LoVo (cell line): ENCODE measurements around the gene AANAT.

Experiments
- DNase-seq: peaks from one replicate; pipeline ENCODE4 v3.0.0-alpha.2; 2016; ENCODE audit warnings: low spot score

AANAT gene

DNA sequence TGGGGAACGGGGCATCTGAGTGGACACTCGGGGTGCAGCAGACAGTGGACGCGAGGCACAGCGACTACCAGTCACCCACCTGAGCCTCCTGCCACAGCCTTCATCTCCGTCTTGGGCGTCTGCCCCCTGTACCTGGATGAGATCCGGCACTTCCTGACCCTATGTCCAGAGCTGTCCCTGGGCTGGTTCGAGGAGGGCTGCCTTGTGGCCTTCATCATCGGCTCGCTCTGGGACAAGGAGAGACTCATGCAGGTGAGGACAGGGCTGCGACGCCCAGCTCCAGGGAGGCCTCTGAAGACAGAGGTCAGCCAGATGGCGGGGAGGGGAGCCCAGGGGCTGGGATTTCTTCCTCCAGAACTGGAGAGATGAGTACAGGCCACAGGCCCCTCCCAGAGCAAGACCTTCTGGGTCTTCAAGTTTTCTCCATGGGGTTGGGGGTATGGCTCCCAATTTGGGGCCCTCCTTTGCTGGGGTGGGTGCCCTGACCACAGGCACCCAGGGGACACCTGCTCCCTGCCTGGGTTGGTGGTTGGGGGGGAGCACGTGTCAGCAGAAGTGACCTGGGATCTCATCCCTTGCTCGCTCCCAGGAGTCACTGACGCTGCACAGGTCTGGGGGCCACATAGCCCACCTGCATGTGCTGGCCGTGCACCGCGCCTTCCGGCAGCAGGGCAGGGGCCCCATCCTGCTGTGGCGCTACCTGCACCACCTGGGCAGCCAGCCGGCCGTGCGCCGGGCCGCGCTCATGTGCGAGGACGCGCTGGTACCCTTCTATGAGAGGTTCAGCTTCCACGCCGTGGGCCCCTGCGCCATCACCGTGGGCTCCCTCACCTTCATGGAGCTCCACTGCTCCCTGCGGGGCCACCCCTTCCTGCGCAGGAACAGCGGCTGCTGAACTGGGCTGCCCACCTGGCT lies 1.9 kb downstream of the AANAT start:
- no peak for DNase-seq

DNA sequence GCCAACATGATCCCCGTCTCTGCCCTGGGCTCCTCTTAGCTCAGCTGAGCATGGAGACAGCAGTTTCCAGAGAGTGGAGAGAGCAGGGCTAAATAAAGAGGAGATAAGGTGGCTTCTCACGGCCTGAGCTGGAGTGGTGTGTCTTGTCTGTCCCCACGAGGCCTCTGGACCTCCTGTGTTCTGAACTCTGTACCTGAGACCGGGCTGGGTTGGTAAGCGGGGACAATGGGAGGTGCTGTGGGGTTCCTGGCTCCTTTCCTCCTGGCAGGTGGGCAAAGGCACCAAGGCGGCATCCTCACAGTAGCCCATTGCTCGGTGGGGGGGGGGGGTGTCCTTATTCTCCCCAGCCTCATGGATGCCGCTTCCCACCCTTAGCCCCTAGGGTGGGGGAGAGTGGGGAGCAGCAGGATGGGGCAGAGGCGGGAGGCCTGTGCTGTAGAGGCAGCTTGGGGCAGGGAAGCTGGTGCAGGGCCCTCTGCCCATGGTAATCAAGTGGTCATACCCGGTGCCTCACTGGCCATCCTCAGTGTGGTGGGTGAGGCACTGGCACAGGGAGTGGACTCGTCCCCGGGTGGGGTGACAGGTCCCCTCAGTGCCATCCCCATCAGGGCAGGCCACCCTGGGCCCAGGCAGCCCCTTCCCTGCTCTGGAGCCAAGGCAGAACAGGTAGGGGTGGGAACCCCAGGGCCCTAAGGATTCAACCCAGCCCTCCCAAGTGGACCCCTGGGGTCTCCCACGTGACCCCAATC lies 2.8 kb downstream of the AANAT start:
- DNase-seq, result no peak

DNA sequence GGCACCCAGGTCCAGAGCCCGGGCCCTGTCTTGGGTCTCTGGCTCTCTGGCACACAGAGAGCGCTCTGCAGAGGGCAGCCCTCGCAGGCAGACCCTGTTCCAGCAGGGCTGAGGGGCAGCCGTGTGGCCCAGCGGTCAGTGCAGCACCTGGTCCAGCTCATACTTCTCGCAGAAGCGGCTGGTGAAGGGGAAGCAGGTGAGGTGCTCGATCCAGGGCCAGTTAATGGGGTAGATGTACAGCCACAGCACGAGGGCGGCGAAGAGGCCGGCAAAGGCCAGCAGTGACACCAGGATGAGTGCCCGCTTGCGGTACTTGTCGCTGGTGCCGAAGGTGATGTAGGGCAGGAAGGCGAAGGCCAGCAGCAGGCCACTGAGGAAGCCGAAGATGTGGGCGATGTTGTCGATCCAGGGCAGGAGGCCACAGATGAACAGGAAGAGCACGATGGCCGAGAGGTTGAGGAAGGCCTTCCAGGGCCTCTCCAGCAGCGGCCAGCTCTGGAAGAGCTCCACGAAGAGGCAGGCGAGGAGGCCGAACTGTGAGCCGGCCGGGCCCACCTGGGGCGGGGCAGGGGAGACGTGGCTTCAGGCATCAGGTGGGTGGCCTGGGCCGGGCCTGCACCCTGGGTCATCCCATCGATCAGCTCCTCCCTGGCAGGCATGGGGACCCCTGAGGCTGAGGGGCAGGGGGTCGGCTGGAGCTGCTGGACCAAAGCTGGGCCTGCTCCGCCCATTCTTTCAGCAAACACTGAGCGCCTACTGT lies 4.3 kb downstream of the AANAT start:
- DNase-seq, result no peak

DNA sequence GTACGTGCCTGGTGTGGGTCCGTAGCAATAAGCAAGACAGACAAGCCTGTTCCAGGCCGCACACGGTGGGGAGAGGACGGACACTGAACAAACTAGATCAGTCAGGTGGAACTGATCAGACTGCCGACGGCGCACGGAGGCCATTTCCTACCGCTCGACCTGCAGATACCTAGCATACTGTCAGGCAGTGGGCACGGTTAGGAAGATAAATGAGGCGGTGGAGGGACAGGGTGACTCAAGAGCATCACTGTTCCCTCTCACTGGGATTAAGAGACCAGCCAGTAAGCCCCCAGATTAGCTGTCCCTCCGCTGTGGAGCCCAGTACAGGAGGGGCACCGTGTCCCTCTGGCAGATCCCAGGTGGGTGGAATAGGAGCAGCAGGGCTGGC lies 4.8 kb downstream of the AANAT start:
- DNase-seq, result no peak

DNA sequence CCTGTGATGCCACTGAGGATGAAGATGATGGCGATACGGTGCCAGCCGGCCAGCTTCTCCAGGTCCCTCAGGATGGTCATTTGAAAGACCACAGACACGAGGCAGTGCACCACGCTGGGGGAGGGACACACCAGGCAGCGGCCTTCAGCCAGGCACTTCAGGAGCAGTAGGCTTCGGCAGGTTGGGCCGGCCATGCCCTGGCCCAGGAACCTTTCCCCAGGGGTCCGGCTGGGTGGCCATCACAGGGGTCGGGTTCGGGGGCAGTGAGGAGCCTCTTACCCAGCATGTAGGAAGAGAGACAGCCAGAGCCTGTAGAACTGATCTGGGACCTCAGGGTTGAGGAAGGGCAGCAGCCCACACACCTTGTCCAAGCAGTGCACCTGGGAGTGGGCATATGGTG lies 5.3 kb downstream of the AANAT start:
- no peak for DNase-seq

DNA sequence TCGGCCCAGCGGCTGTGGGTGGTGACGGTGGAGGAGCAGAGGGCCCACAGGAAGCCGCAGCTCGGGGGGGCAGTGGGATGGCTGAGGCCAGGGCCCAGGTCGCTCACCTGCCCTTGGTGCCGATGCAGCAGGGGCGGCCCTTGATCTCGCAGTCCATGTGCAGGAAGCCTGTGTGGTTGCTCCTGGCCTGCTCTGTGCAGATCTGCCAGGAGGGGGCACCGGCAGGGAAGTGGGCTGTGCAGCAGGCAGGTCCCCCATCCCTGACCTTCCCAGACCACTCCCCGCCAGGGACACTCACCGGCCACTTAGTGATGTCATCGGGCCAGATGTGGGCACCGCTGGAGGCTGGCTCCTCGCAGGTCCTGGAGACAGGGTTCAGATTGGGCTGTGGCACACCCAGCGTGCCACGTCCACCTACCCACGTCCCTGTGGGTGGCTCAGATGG lies 6.2 kb downstream of the AANAT start:
- no peak for DNase-seq

DNA sequence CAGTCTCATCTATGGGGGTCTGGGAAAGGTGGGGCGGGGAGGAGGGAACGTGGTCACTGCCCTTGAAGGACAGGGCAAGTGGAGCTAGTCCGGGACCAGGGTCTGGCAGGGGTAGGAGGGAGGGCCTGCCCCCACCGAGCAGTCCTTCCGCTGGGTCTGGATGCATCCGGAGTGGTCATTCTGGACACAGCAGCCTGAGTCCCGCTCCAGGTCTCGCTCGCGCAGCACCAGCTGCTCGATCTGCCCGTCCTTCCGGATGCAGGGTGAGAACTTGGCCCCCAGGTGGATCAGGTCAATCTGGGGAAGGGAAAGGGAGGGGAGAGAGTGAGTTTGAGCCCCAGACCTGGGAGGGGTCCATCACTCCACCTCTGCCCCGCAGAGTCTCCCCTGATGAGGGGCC lies 6.8 kb downstream of the AANAT start:
- no peak for DNase-seq

DNA sequence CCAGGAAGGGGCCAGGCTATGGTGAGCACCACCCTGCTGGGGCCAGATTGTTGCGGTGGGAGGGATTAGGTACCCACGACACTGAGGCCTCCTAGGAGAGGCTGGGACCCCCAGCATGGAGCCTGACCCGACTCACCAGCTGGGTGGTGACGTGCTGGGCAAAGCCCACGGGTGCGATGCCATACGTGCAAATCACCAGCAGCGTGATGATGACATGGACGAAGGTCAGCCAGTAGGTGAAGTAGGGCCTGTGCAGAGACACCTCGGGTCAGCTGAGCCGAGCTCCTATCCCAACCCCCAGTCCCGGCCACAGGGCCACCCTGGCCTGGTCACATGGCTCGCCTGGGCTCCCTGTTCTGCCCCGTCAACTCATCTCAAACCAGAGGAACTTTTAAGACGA lies 7.5 kb downstream of the AANAT start:
- no peak for DNase-seq

DNA sequence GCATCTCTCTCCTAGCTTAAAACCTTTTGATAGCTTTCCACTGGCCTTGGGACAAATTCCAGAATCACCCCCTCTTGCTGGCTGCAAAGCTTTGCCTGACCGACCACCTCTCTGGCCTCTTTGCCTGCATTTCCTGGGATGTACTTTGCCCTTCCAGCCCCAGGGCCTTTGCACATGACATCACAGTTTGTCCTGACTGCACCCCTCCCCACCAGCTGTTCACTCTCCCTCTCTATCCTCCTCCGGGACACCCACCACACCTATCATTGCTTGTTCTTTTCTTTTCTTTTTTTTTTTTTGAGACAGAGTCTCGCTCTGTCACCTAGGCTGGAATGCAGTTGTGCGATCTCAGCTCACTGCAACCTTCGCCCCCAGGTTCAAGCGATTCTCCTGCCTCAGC lies 7.9 kb downstream of the AANAT start:
- DNase-seq, result no peak

DNA sequence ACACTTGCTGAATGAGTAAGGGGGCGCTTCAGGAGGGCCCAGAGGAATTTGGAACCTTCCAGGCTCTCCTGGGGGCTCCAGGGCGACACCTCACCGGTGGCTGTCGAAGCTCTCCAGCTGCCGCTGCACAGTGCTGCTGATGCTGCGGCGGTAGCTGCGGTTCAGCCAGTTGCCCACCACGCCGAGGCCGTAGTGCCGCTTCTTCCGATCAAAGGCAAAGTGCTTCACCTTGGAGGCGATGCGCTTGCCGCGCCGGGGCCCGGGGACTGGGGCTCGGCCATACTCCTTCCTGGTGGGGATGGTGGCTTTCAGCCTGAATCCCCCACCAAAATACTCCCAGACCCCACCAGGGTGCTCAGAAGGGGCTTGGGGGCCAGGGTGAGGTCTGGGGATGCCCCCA lies 9.3 kb downstream of the AANAT start:
- no peak for DNase-seq

DNA sequence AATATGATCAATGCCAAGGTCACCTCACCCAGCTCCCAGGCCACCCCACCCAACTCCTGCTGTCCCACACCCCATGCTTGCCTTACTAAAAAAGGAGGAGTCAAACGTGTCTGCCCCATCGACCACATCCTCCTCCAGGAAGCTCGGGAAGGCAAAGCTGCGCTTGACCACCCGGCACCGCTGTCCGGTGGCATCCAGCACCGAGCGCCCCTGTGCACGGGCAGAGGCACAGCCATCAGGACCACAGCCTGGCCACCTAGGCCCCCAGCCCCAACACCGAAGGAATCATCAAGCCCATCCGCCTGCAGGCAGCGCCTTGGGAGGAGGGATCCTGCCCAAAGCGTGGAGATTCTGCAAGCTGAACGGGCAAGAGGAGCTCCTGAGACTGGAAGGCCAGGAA lies 10.2 kb downstream of the AANAT start:
- DNase-seq, result no peak

DNA sequence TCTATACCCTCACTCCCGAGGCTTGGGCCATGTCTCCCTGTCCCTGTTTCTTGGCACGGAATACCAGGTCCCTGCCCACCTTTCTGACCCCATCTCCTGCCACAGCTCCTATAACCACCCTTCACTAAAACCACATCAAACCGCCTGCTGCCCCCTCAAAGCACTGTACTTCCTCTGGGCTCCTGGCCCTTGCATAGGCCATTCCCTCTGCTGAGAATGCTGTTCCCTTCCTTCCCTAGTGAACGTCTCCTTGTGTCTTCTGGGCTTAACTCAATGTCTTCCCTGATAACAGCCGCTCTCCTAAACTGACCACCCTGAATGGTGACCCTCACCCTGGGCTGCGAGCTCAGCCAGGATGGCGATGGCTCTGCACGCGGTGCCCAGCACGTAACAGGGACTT lies 10.7 kb downstream of the AANAT start:
- DNase-seq, result no peak

DNA sequence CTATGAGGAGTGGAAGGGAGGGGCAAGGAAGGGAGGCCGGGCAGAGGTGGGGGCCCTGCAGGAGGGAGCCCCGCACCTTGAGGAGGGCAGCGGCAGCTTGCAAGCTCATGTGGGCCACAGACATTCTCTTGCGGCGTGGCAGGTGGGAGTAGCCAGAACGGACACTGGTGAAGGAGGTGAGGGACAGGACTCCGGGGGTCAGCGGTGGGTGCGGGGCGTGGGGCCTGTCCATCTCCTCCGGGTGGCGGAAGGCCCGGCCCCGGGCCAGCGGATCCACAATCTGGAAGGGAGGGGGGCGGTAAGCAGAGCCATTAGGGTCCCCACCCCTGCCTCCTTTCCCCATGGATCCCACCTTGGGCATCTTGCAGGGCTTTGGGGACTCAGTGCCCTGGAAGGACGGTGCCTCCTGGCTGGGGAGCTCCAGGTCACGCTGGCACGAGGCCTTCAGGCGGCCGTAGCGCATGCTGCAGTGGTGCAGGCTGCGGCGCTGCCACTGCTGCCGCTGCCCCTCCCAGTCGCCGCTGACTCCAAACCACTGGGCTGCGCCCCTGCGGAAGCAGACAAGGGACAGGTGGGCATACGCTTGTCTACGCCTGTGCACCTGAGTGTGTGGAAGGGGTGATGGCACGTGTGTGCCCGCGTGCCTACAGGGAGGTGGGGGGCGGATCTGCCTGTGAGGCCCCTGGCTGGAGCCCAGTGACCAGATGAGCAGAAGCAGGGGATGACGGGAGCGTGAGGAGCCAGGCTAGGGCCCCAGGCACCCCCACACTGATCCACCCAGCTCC lies 11.5 kb downstream of the AANAT start:
- DNase-seq, result no peak

DNA sequence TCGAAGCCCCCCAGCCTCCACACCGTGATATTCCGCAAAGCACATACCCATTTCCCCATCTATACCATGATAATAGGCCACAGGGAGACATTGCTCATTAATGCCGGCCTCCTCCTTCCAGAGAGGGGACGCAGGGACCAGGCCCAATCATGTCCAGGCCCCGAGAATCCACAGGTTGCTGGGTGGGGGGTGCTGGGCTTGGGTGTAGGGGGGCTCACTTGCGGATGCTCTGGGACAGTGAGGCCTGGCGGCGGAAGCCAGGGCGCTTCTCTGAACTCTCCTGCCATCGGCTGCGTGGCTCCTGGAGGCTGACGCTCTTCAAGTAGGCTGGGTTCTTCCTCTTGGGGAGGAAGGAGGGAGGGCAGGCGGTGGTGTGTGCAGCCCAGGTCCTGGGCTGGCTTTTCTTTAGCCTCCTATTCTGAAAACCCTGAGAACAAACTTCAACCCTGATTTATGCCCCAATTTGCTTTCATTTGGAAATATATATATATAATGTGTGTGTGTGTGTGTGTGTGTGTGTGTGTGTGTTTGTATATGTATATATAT lies 12.2 kb downstream of the AANAT start:
- DNase-seq, result no peak

DNA sequence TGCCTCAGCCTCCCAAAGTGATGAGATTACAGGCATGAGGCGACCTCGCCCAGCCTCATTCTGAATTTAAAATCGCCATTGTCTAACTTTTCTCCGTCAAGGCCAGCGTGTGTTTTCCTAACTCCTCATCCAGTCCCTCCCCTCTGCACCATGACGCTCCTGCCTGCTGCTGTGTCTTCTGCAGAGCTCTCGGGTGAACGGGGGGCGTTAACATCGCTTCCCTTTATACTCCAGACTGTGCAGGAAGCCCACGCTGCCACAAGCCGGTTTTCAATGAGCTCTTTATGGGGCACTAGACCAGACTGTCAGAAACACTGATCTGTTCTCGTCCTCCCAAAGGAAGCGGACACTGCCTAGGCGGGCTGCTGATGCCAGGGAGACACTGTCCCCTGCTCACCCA lies 13.2 kb downstream of the AANAT start:
- DNase-seq, result no peak

DNA sequence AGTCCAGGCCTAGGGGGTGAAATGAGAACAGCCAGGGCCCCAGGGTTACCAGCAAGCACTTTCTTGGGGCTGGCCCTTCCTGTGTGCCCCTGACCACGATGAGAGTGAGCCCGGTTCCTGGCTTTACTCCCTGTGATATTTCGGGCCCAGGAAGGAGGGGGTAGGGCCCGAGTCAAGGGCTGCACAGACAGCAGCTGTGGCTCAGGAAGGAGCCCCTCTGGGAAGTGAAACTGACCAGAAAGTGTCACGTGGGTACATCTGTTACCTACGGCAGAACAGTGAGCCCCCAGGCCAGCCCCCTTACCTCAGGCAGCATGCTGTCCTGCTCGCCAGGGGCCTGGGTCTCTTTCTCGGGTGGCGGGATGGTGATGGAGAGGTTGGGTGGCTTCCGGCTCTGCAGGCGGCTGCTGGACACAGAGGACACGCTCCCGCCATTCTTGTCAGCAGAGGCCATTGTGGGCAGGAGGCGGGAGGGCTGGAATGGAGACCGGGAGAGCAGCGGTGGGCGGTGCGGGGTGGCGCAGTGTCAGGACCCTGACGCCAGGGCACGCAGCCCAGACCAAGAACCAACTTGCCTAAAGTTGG lies 13.8 kb downstream of the AANAT start:
- no peak for DNase-seq

DNA sequence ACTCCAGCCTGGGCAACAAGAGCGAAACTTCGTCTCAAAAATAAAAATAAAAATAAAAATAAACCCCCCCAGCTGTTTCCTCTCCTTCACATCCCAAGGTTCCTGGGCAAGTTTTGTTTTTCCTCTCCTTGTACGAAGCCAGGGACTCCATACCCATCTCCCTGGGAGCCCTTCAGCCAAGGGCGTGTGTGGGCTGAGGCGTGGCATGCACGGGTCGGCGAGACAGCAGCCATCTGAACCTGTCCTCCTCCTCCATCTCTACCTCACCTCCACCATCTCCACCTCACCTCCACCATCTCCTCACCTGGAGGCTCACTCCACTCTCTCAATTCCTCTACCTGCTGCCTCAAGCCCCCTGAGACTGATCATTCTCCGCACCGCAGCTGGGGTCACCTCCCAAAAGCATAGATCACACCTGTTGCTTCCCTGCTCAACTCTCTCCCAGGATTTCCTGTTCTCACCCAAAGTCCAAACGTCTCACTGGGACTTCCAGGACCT lies 16.9 kb downstream of the AANAT start:
- DNase-seq, result no peak

DNA sequence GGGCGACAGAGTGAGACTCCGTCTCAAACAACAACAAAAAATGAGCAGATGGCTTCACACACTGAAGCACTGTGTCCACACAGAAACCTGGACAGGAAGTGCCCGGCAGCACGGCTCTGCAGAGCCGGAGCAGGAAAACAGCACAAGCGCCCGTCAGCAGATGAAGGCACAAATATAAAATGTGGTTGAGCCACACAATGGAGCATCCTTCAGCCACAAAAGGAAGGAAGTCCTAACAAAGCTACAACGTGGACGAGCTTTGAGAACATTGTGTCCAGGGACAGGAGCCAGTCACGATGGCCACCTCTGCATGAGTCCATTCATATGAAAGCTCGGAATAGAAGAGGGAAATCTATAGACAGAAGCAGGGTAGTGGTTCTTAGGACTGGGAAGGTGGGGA lies 18.2 kb downstream of the AANAT start:
- no peak for DNase-seq

DNA sequence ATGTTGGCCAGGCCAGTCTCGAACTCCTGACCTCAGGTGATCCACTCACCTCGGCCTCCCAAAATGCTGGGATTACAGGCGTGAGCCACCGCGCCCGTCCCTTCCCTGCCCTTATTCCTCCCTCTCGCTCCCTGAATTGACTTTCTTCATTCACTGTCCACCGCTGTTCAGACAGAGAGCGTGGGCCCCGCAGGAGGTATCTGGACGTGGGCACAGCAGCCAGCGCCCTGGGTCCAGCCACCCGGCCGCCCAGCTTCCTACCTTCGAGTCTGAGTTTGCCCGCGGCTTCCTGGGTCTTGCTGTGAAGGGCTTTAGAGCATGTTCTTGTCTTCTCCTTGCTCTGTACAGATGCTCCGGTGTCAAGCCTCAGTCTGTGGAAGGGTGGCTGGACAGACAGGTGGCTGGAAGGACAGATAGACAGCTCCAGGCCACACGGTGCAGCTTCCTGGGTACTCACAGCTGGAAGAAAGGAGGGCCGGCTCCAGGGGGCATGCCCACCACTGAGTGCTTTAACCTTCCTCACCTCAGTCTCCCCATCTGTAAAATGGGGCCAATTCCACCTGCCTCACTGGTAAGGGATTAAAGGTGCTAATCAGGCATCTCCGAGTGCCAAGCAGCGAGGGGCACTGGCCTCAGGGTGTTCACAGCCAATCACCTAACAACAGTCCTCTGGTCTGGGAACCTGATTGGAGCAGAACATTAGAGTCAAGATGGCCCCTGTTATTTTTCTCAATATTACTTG lies 20.2 kb downstream of the AANAT start:
- DNase-seq, result no peak

DNA sequence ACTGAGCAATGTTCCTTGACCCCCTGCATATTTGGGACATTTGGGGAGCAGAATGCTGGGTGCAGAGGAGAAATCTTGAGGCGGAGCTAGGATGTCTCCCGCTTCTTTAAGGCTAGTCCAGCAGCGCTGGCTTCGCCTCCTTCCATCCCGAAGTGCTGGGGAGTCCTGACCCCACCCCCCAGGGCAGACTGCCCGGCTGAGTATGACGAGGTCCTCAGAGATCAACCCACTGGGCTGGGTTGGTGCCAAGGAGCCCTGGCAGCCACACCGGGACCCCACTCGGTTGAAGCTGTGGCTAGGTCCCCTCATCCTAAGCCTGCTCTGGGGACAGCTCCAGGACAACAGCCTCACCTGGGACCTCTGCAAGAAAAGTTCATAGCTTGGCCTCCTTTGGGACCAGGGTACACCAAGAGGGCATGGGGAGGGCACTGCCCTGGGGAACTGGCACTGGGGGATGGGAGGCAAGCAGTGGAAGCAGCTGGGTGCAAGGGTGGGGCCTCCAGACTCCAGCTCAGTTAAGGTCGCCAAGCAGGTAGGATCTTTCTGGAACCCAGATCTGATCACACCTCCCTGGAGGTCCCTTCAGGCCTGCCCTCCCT lies 22.8 kb downstream of the AANAT start:
- no peak for DNase-seq
